ENCODE measurements around the gene NPHP4.

The NPHP4 gene

DNA sequence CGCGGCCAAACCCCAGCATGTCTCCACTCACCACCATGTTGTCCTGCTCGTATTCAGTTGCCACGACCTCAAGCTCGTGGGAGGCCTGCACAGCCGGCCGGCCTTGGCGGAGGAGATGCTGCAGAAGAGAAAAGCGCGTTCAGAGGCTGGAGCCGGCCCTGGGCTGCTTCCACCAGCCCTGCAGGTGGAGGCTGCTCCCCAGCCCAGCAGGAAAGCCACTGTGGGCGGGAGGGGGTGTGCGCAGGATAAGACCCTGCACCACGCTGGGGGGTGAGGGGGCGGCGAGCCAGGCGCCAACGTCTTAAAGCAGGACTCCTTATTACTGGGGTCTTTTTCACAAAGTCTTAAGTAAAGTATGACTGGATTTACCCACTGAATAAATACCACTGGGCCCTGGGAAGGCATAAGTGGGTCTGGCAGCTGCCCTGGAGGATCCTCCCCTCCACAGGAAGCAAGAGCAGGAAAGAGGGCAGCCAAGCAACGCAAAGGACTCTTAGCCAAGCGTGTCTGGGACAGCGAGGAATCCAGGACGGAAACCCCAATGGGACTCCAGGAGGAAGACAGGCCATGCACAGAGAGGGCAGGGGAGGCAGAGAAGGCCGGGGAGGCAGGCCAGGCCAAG is 104.8 kb downstream of the NPHP4 start:
- no peak for DNase-seq

DNA sequence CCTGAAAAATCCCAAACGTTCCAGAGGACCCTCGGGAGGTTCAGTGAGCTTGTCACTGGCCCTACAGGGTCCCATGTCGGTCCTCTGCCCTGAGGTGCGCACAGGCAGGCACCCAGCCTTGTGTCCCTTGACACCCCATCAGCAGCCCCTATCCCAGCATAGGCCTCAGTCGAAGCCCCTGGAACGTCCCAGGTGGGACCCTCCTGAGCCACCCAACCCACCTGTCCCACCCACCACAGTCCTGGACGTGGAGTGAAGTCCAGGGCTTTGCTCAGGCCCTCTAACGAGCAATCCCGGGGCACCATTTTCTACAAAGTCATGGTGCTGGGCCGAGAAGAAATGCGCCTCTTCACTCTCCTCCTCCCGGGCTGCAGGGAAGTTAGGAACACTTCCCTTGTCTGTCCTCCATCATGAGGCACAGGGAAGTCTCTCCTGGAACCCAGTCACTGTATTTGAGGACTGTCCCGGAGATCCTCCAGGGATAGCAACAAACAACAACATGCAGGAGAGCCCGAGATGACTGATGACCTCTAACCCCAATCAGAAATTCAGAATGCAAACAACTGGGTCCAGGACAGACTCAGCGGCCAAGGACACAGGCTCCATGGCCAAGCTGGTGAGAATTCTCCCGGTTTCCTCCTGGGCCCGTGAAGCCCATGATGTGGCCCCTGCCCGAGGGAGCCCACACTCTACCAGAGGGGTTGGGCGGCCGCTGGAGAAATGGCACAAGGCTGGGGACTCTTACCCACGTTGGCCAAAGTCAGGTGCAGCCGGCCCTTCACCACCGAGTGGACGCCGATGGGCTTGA is 105.5 kb downstream of the NPHP4 start:
- no peak for DNase-seq

DNA sequence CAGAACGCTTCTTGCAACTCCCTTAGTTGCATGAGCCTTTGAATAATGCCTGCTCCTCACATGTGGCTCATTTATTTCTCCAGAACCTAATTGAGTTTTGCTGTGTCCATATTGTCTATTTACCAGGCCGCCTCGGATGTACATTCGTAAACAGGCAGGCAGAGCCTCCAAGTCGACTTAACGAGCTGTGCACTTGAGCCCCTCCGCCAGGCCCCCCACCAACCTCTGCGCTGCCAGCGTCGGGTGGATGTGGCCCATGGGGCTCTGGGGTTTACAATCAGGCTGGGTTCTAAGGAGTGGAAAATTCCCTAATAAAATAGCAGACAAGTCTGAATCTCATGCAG is 106.1 kb downstream of the NPHP4 start:
- no peak for DNase-seq

DNA sequence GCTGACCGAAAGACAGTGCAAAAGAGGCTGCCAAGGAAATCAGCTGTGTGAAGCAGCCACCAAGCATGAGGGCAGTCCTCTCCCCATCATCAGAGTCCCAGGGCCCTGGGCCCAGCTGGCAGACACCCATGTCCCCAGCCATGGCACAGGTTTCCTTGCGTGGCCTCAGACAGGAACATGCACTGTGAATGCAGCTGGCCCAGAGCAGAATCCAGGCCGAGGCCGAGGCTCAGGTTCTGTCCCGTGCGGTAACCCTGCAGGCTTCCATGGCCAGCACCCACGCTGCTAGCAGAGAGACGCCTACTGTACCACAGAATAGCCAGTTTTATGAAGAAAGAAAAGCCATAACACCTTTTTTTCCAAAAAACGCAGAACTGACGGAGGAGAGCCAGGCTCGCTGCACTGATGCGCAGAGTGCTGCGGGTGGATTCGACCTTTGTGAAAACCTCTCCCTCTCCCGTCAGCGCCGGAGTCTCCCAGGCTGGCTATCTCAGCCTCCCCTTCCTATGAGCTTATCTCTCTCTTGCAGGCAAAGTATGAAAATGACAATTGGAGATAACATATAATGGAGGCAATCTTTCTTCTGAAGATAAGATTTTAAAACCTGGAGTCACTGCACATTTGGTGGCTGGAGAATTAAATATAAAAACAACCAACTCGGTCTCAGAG is 106.6 kb downstream of the NPHP4 start:
- DNase-seq, result no peak

DNA sequence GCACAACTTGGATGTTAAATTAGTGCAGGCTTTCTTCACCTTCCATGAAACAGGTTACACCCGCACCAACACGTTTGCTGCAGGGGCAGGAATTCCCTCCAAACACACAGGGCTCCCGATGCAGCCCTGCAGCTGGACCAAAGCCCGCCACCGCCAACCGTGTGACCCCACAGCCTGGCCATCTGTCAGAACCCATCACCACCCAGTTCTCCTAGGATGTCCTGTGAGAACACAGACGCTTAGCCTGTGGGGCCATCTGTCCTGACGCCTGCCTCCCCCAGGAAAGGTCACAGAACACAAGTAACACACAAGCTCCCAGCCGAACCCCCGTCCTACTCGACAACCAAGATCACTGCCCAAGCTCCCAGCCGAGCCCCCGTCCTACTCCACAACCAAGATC is 108.1 kb downstream of the NPHP4 start:
- DNase-seq, result no peak

DNA sequence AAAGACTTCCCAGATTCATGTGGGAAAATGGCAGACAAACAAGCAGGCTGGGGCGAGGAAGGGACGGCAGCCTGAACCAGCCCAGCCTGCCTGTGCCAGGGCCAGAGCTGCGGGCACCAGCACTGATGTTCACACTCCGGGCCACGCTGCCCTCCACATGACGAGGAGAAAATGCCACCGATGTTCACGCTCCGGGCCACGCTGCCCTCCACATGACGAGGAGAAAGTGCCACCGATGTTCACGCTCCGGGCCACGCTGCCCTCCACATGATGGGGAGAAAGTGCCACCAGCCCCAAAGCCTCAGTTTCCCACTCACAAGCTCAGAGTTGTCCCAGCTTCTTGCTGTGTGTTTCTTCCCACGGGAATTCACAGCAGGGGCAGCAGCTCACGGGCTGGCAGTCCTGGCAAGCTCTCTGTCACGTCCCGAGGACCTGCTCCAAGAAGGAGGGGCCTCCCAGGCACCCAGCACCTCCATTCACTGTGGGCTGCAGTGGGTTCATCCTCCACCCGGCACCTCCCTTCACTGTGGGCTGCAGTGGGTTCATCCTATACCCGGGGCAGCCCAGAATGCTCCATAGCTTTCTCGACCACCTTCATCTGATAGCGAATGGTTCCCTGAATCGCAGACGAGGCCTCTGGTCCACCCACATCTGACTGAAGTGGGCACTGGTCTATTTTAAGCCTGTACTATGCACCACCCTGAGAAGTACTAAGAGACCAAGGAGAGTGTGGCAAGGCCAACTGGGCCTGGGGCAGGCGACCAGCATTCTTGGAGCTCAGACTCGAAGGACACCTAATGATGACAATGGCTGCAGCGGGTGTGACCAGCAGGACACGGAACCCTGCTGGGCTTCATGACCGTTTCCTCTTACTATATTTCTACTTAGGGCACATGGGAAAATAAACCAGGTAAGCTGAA is 108.8 kb downstream of the NPHP4 start:
- no peak for DNase-seq

DNA sequence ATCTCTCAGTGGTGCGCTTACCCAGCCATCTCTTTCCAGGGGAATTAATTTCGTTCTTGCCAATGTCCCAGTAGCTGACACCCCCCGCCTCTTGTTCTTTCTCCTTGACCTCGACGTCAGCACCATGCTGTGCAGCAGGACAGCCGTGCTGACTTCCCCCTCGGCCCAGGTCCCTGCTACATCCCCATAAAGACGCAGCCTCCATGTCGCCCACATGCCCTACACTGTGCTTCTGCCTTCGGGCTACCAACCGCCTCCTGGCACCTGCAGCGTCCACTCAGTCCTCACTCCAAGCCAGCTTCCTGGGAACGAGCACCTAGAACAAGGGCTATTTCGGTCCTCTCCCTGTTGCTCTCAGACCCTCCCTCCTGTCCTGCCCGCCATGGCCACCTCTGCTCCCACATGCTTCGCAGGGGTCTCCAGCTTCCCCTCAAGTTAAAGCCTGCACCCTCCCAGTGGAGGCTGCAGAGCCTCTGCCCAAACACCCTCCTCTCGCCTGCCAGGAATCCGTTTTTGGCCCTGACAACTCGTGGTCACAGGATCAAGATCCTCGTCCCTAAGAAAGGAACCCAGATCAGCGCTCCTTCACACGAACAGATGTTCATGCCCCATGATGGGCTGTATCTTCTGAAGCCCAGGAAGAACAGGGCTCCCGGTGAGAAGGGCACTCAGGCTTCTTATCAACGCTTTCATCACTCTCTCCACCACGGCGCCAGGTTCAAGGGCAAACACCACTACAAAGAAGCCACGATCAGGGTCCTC is 109.7 kb downstream of the NPHP4 start:
- DNase-seq, result no peak

- DNase-seq, result no peak
Observed at GRCh38 chr1:5881526-5882222, 110.6 kb downstream of the NPHP4 start.

GRCh38 chr1:5880630-5881405 is 111.4 kb downstream of the NPHP4 start:
- no peak for DNase-seq

- no peak for DNase-seq
Observed at GRCh38 chr1:5879421-5879820, 112.8 kb downstream of the NPHP4 start.

DNA sequence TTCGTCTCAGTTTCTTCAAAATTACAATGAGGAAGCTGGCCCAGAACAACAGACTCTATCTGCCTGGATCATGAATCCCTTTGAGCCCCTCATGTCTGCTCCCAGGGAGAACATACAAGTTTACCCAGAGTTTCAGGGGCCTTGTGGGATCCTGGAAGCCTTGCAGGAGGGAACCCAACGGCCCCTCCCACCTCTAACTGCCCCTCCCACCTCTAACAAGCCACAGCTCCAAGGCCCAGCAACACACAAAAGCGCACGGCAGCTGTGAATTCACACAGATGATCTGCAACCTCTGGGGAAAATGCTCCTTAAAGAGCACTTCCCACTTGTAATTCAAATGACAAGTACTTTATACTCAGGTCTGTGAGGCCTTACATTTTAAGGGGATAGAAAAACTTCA is 113.3 kb downstream of the NPHP4 start:
- no peak for DNase-seq

DNA sequence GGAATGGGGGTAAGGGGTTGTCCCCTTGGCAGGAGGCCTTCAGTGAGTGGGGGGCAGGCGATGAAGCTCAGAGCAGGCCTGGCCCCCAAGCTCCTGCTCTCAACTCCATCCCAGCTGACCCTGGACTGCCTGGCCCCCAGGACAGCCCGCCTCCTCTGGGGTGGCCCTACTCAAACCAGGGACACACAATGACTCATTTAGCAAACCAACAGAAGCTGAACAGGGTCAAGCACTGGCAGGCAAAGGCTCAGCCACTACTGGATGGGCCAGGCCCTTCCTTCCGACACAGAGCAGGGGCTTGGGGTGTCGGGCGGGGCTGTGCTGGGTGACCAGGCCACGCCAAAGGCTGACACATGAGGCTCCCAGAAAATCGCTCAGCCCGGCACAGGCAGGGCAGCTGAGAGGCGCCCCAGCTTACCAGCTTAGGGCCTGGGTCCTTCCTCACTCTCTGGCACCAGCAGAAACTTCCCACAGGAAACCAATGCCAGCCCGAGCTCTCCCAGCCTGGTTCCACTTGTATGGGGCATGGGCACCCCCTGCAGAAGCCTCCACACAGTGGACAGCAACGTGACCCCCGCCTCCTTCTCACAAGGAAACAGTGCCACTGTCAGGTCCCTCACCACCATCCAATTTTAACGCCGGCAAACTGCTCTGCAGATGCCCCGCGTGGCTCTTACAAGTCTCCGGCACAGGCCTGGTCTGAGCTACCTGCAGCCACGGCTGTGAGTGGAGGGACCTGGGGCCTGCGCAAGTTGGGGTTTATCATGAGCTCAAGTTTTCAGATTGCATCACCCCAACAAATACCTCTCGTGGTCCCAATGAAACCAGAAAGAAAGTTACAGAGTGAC is 114.3 kb downstream of the NPHP4 start:
- DNase-seq, result no peak

DNA sequence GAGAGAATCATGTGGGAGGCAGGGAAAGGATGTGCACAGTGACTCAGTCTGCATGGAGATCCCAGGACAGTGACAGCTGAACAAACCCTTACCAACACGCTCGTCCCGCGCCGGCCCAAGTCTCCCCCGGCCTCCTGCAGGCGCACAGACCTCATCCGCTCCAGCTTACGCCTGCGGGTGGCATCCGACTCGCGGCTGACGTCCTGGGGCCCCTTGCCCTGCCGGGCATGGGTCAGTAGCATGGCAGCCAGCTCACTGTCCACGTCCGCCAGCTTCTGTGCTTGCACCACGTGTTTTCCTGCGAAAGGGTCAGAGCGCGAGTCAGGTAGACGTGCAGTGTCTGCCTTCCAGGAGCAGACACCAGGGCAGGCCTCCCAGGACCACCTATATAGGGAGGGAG is 115.2 kb downstream of the NPHP4 start:
- DNase-seq, result no peak

DNA sequence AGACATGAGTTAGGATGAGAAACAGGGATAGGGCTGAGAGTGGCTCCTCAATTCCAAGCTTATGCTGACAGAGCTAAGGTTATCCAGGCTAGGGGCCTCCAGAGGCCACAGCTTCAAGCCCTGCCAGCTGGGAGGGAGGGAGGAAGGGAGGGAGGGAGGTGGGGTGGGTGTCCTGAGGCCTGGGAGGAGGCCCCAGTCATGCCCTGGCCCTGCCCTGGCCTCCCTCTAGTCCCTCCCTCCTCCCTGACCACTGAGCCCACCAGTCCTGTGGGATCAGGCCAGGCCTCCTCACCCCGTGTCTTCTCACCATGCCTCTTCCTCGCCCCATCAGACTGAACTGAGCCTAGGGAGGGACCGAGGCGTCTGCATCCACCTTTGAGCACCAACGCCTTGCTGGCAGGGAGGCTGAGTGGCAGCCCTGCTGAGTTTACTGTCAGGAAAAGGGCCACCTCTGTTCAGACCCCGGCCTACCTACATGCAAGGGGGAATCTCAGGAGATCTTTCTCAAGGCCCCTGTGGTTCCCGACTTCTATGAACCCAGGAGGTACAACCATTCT is 116.1 kb downstream of the NPHP4 start:
- no peak for DNase-seq

GRCh38 chr1:5875345-5875910 is 116.8 kb downstream of the NPHP4 start:
- no peak for DNase-seq

GRCh38 chr1:5874416-5875110 is 117.7 kb downstream of the NPHP4 start:
- no peak for DNase-seq

GRCh38 chr1:5873556-5873955 is 118.7 kb downstream of the NPHP4 start:
- no peak for DNase-seq

- no peak for DNase-seq
Observed at GRCh38 chr1:5872886-5873285, 119.3 kb downstream of the NPHP4 start.
